ENCODE measurements around the gene RAE1. TPM values are rescaled to one million over a fixed set of nuclear protein-coding genes. Genes with fewer than 3 reads are reported as not detected.

The RAE1 gene
- total RNA-seq, 1 donor from 2014 or later: 14.6 TPM

DNA sequence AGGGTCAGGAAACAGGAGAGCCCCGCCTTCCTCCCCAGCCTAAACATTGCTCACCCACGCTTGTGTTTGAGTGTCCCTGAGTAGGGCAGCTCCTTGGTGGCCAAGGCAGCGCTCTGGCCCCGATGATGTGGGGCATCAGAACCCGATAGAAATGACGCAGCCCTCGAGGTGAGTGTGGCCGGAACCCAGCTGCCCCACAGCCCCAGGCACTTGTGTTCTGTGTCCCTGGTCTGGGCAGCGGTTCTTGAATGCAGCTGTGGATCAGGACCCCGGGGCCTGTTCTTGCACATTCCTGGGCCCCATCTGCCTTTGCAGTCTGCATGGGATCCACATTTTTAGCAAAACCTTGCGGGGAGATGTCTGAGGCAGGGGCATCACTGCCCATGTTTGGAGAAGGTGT is 53.0 kb downstream of the RAE1 start:
- intact Hi-C loops (cut with DNase I): no loop called here
- DNase-seq (ENCODE audit: missing footprints) (peak; percentile 23), ATAC-seq (no peak)

GRCh38 chr20:57404419-57405072 is 53.5 kb downstream of the RAE1 start:
- ATAC-seq (no peak), DNase-seq (ENCODE audit: missing footprints) (peak; percentile 11)
- intact Hi-C loops (cut with DNase I): no loop called here

GRCh38 chr20:57405236-57406016 is 54.4 kb downstream of the RAE1 start:
- intact Hi-C loops (cut with DNase I): loop anchor here (2.0 kb wide), 1 partner anchor 63 kb away; no protein-coding TSS in a partner anchor

DNA sequence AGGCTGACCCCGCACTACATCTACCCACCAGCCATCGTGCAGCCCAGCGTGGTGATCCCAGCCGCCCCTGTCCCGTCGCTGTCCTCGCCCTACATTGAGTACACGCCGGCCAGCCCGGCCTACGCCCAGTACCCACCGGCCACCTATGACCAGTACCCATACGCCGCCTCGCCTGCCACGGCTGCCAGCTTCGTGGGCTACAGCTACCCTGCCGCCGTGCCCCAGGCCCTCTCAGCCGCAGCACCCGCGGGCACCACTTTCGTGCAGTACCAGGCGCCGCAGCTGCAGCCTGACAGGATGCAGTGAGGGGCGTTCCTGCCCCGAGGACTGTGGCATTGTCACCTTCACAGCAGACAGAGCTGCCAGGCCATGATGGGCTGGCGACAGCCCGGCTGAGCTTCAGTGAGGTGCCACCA is 56.5 kb downstream of the RAE1 start:
- DNase-seq (ENCODE audit: missing footprints) (peak; percentile 70), ATAC-seq (peak; percentile 68)
- intact Hi-C loops (cut with DNase I): loop anchor here (2.0 kb wide), 1 partner anchor 61 kb away; no protein-coding TSS in a partner anchor

More at GRCh38 chr20:57405236-57406016, 54.4 kb downstream of the RAE1 start:
- peak; percentile 47 for DNase-seq (ENCODE audit: missing footprints)
- no peak for ATAC-seq

- ATAC-seq (no peak), DNase-seq (ENCODE audit: missing footprints) (peak; percentile 52)
- intact Hi-C loops (cut with DNase I): no loop called here
Measured at GRCh38 chr20:57408131-57408530, 57.1 kb downstream of the RAE1 start.

DNA sequence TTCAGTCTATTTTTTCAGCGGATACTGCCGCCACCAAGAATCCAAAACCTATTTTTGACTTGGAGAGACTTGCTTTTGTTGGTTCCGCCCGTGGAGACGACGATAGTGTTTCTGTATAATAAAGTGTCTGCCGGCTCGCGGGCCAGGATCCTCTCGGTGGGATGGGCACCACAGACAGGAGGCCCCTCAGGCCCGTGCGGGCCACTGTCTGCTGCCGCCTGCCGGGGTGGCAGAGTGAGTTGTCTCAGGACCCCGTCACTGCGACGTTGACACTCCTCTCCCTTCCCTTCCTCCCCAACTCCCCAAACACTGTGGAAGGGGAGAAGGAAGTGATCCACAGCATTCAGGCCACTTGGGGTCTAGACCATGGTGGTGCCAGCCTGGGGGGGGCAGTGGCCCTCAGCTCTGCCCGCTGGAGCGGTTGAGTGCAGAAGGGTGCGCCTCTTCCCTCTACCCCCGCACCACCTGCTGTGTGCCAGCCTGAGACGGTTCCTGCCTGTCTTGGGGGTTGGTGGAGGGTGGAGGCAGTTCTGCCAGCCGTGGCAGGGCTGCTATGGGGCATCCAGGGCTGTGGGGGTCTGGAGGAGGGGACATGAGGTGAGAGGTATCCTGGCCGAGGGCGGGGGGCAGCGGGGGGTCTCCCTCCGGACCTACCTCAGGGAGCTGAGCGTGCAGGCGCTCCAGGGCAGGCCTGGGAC is 57.6 kb downstream of the RAE1 start:
- ATAC-seq: no peak
- peak; percentile 68 for DNase-seq (ENCODE audit: missing footprints)

DNA sequence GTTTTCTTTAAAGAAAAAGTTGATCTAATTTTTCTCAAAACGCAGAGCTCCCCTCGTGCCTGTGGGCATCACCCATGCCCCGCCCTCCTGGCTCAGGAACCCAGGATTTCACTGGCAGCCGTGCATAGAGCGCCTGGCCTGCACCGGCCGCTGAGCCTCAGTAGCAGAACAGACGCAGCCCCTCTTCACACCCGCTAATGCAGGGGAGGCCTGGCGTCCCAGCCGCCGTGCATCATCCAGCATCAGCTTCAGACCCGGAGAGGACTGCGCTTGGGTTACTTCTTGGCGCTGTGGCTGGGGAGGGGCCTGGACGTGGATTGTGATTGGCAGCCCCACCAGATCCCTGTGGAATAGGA is 58.2 kb downstream of the RAE1 start:
- no peak for ATAC-seq
- intact Hi-C loops (cut with DNase I): no loop called here
- peak; percentile 47 for DNase-seq (ENCODE audit: missing footprints)

More for the DNA sequence above, 57.6 kb downstream of the RAE1 start:
- intact Hi-C loops (cut with DNase I): no loop called here

DNA sequence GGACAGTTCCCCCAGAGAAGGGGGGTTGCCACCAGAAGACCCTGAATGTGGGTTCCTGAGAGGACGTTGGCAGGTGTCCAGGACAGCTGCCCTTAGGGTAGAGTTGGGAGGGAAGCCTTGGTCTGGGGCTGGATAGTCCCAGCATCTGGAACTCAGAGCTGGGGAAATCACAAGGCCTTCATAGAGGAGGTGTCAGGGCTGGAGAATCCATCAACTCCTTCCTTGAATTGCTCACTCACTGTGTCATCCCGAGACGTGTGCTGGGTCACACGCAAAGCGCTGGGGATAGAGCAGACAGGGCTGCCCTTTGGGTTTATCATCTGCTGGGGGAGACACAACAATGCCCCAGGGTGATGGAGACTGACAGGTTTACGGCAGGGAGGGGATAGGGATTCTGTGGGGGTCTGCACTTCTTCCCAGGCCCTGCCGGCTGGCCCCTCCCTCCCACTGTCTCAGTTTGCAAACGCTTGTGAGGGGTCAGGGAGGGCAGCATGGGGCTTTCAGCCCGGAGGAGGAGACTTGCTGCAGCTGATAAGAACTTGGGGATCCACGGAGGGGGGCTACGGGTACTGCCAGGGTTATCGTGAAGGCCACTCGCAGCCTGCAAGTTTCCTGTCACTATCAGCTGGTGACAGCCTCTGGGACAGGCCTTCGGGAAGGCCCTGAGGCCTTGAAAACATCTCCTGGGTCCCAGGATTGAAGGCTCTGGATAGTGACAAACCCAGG is 58.8 kb downstream of the RAE1 start:
- ATAC-seq: peak; percentile 26
- intact Hi-C loops (cut with DNase I): no loop called here
- peak; percentile 63 for DNase-seq (ENCODE audit: missing footprints)

DNA sequence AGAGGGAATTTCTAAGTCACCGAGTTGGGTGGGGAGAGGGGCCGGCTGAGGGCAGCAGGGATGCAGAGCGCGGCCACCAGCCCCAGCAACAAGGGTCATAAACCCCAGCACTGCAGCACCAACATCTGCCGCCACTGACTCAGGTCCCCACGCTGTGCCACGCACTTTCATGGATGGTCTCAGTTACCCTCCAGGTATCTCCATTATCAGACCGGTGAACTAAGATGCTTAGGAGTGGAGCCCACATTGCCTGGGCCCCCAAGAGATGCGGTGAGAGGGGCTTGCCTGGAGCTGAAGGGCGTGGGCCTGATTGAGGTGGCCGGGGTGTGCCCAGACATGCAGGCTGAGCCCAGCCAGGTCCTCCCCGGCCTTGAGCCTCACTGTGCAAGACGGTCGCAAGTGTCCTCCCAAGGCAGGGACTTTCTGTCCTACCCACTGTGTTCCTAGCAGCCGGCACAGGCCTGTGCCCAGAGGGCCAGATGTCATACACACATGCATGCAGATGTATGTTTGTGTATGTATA is 59.4 kb downstream of the RAE1 start:
- intact Hi-C loops (cut with DNase I): no loop called here
- no peak for ATAC-seq
- peak; percentile 45 for DNase-seq (ENCODE audit: missing footprints)

- ATAC-seq (no peak), DNase-seq (ENCODE audit: missing footprints) (no peak)
- intact Hi-C loops (cut with DNase I): no loop called here
Measured at GRCh38 chr20:57410924-57411323, 59.9 kb downstream of the RAE1 start.

DNA sequence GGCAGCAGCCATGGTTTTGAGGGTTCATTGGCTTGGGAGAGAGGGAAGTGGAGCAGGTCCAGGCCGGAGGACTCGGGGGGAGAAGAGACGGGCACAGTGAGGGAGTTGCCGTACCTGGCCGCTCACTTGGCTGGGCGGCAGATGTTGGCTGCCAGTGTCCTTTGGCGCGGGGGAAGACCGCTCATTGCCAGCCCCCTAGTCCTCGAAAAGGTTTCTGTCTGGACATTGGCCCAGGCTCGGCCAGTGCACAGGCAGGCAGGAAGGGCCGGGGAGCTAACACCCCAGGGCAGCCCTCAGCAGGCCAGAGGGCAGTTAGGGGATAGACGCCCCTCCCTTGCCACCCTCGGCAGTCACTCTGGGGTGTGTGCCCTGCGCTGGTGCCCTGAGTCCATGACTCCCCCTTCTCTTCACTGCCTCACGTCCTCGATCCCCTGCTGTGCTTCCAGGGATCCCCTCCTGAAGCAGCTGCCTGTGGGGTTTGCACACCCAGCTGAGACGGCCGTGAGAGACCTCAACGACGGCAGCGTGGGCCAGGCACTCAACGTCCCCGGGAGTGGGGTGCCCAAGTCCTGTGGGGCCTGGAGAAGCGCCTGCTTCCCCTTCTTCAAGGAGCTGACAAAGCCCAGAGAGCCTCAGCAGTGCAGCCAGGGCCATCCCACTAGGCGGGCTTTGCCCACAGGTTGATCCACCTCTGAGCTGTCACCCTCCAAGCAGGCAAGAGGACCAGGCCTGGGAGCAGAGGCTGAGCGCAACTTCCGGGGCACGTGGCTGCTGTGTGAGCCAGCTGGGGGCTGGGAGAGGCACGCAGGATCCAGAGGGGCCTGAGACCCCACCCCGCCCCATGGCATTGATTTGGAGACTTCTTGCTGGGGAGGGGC is 60.6 kb downstream of the RAE1 start:
- ATAC-seq: no peak
- DNase-seq (ENCODE audit: missing footprints): peak; percentile 42
- intact Hi-C loops (cut with DNase I): no loop called here

- intact Hi-C loops (cut with DNase I): no loop called here
- DNase-seq (ENCODE audit: missing footprints): peak; percentile 26
- ATAC-seq: no peak
Measured at GRCh38 chr20:57412347-57413029, 61.4 kb downstream of the RAE1 start.

DNA sequence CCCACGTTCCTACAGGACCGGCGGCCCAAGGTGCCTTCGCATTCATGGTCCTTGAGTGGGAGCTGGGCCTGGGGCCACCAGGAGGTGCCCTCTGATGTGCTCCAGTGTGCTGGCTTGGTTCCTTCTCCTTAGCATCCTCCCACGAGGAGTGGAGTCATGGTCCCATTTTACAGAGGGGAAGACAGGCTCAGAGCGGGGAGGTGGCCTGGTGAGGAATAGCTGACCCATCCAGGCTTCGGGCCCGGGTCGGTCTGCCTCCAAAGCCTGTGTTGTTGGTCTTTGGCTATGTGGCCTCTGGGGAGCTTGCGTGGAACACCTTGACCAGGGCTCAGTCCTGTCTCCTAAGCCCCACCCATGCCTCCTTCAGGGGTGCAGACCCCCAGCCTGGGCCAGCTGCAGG is 62.9 kb downstream of the RAE1 start:
- ATAC-seq: no peak
- DNase-seq (ENCODE audit: missing footprints): peak; percentile 66
- intact Hi-C loops (cut with DNase I): no loop called here

GRCh38 chr20:57414867-57415592 is 64.0 kb downstream of the RAE1 start:
- intact Hi-C loops (cut with DNase I): no loop called here
- ATAC-seq (no peak), DNase-seq (ENCODE audit: missing footprints) (peak; percentile 55)

DNA sequence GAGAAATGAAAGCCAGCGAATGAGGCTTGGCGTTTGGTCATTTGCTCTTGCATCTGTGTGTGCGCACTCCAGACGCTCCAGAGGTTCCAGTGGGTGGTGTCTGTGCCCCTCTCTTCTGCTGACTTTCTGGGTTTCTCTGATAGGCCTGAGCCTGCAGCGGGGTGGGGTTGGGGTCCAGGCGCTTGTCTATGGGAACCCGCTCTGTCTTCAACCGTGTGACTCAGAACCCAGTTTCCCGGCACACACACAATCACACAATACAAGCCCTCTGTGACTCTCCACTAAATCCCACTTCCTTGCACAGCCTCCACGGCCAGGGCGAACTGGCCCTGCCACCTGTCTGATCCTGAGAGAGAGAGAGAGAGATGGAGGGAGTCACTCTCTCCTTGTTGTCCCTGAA is 64.7 kb downstream of the RAE1 start:
- DNase-seq (ENCODE audit: missing footprints): peak; percentile 37
- intact Hi-C loops (cut with DNase I): no loop called here
- no peak for ATAC-seq

- DNase-seq (ENCODE audit: missing footprints) (peak; percentile 41), ATAC-seq (no peak)
- intact Hi-C loops (cut with DNase I): no loop called here
Measured at GRCh38 chr20:57416296-57417022, 65.4 kb downstream of the RAE1 start.
